ENCODE data around the gene SLC7A6.
A peak's percentile ranks its signal among the peaks of the same experiment; 100 is the strongest.

Gene SLC7A6

DNA sequence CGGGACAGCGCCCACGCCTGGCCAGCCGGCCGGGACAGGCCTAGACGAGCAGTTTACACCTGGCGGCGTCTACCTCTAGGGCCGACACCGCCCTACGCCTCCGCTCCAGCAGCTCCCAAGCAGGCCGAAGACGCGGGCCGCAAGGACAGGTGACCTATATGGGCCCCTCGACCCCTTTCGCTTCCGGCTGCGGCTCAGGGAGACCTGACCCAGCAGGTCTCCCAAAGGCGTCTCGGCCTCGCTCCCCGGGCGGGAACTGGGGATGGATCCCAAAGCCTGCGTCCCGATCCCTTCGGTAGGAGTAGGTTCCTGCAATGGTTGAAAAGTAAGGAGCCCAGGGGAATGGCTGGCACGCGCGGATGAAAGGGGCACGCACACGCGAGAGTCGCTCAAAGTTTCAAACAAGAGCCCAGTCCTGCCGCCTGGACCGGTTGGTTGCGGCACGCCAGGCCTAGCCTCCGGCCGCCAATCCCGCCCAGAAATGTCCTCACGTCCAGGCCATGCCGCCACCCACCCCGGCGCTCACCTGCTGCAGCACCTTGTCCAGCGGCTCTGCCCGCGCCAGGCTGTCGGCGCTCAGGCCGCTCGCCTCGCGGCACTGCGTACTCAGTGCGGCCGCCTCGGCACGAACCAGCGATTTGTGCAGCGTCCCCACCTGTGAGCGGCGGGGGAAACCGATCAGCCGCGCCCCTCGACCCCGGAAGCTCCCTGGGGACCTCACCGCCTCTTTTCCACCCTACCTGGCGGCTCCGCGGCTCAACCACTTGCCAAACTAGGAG, 29.0 kb upstream of the SLC7A6 start:
- no peak for DNase-seq

DNA sequence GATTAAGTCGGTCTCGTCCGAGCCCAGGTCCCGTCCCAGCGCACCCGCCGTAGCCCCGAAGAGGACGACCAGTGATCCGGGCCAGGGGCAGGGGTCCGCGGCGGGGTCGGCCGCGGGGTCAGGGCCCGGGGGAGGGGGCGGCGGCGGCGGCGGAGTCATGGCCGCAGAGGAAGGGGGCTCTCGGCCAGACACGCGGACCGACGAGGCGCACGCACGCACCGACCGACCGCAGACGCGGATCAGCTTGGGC, 28.5 kb upstream of the SLC7A6 start, which contains the start of gene ESRP2:
ESRP2 (minus strand) TSS at position 241 of the 250 bp plus-strand sequence; CDS start at position 159, 82 bp downstream.
- no peak for DNase-seq

DNA sequence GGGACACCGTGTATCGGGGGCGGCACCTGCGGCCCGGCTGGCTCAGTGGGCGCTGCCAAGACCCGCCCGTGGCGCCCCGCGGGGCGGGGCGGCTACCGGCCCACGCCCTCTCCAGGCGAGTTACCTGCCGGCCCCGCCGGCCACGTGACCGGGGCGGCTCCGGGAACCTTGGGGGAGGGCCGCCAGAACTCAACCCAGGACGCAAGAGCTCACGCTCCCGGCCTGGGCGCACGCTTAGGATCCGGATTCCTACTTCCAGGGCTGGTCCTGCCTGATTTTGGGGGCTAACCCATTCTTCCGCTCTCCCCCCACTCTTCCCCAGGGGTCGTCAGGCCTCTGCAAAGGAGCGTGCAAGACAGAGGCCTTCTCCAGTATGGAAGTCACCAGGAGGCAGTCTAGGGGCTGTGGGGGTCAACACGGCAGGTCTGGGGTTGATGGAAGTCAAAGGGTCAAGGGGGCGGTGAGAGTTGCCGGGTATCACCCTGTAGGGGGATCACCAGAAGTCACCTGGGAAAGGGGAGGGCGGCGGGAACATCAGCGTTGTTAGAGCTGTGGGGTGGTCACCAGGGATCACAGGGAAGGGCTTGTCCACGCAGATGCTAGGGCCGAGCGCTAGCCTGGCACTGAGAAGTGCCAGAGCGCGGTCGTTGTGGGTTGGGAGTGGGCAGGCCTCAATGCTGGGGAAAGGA, 28.0 kb upstream of the SLC7A6 start:
- DNase-seq = no peak

DNA sequence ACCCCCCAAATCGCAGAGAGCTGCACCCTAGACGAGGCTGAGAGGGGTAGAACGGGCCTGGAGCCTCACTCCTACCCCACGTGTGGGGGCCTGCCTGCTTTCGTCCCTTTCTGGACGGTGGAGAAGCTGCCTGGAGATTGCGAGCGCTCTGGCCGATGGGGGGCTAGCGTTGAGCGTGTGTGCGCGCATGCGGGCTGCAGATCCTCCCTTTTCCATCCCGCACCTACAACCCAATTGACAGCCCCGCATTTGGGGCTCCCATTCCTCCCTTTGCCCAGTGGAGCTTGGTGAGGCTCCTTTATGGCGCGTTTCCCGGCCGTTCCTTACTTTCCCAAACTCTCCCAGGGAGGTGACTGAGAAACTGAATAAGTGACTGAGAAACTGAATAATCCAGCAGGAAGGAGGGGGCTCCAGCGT, 27.5 kb upstream of the SLC7A6 start:
- no peak for DNase-seq

DNA sequence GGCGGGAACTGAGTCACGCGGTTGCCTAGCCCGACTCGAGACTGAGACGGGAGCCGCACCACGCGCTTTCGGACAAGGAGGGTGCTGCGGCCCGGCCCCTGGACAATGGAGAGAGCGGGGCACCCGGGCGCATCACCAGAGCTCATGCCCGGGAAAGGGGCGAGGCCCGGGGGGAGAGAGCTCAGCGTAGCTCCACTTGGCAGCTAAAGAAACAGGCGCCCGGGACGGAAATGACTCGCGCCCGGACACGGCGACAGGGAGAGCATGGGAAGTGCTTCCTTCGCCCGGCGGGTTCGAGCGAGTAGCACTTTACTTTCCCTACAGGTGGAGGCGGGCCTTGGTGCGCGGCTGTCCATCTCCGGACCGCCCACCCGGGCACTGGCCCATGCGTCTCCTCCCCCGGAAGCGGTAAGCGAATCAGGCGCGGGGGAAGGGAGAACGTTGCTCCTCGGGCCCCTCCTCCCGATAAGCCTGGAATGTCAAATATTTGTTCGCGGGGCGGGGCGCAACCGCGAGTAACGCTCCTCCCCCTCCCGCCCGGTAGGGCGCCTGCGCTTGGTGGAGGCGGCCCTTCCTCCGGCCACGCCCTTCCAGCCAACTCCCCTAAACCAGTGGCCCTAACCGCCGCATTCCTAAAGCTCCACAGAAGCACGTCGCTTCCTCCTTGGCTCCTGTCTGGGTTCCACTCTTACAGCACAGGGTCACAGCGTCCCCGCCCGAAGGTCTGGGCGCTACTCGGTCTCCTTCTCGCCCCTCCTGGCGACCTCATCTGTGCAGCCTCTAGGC, 26.9 kb upstream of the SLC7A6 start:
- DNase-seq = no peak

DNA sequence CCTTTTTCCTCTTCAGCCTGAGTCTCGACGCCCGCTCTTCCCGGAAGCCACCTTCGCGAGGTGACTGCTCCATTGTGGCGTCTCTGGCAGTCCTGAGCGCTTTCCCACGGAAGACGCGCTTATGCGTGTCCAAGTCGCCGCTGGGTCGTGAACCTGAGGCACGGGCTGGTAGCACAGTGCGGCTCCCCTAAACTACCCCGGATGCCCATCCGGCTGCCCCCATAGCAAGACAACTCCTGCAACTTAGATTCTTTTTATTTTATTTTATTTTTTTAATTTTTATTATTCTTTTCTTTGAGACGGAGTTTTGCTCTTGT, 26.3 kb upstream of the SLC7A6 start:
- DNase-seq = no peak

DNA sequence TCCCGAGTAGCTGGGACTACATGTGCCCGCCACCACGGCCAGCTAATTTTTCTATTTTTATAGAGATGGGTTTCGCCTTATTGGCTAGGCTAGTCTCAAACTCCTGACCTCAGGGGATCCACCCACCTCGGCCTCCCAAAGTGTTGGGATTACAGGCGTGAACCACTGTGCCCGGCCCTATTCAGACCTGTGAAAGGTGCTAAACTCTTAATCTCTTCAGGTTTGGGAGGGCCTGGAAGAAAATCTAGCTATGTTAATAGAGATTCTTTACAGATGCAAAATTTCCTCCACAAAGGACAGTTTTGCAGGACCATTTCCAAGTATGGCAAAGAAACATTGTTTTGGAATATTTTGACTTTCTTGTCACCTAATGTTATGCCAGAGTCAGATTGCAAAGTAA, 22.2 kb upstream of the SLC7A6 start:
- no peak for DNase-seq

DNA sequence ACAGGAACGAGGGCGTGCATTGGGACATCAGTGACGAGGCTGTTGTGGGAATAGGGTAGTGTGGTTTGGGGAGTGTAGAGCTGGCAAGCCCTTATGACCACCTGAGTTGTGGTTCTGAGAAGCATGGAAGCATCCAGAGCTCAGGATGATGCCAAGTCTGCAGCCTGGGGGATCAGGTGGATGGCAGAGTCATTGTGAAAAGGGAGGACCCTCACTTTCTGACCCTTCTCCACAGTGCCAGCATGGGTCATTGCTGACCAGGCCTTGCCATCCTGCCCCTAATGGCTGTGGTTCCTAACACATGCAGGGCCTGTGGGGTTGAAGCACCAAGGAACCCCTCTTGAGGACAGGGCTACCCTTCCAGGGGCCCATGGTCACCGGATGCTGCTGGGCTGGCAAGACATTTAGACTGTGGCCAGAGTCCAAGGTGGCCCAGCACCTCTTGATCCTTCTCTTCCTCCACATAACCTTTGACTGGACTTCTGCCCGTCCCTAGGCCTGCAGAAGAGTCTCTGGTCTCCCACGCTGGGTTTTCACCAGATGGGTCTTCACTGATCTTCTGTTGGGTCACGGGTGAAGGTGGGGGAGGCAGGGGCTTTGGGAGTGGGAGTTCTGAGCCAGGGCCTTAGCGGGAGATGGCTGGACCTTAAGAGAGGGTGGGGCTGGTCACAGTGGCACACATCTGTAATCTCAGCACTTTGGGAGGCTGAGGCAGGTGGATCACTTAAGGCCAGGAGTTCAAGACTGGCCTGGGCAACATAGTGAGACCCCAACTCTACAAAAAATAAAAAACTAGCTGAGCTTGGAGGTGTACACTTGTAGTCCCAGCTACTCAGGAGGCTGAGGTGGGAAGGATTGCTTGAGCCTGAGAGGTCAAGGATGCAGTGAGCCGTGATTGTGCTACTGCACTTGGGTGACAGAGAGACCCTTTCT, 21.1 kb upstream of the SLC7A6 start:
- DNase-seq = no peak

DNA sequence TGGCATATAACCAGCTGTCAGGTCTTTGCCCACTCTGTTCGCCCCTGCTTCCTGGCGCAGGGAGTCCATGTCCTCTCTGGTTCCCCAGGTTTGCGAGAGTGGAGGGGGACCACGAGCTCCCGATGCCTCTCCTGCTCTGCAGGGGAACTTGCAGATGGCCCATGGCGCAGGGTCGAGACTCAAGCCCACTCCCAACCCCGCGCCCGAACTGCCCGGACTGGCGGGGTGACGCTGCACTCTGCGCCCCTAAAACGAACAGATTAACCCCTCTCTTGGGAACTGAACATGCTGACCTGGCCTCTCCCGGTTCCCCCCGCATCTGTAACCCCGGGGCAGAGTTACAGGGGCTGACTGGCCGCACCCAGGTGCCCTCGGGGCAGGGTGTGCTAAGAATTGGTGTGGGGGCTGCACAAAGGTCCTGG, 19.8 kb upstream of the SLC7A6 start:
- no peak for DNase-seq

DNA sequence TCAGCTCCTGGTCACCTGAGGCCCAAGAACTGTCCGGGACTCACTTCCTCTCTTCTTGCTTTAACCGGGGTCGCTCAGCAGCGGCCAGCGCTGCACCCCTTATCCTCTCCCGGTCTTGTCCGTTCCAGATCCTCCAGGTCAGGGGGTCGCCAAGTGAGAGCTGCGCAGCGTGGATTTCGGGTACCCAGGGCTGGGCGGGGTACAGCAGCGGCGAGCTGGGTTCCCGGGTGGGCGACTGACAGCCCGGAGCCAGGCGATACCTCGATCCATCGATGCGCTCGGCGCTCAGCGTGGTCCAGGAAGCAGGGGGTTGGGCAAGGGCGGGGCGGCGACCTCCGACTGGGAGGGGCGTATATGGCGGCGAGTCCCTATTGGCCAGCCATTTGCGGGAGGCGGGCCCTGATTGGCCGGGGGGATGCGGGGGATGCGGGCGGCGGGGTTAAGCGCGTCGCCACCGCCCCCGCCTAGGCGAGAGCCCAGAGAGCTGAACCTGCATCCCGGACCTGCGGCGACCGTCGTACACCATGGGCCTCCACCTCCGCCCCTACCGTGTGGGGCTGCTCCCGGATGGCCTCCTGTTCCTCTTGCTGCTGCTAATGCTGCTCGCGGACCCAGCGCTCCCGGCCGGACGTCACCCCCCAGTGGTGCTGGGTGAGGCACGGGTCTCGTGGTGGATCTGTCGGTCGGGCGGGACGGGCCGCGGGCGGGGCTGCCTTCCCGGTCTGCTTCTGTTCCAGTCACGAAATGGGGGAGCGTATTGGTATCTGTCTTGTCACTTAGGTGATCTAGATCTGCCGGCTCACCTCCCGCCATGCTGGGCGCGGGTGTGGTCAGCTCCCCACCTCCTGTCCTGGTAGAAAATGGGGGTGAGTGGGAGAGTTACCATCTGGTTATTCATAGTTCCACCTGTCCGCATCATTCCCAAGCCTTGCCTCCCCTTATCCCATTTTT, 19.1 kb upstream of the SLC7A6 start, which contains the start of gene PLA2G15:
PLA2G15 (plus strand) TSS at position 471 of the 951 bp plus-strand sequence; CDS start at position 525, 54 bp downstream.
- peak; percentile 77 to 78 for DNase-seq

DNA sequence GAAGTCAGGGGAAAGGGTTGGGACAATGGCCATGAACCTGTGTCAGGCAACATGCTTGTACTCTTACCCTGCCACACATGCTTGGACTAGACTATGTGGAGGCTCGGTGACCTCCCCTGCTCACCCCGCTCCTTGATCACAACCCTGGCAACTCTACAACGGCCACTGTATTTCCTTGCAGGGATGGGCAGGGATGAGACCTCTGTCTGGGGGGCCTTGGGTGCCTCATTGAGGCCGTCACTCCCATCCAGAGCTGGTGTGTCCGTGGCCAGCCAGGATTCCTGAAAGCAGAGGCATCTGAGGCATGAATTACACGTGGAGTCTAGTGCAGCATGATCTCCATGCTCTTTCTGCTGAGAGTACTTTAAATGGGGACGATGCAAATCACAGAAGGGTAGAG, 18.2 kb upstream of the SLC7A6 start:
- DNase-seq = no peak

DNA sequence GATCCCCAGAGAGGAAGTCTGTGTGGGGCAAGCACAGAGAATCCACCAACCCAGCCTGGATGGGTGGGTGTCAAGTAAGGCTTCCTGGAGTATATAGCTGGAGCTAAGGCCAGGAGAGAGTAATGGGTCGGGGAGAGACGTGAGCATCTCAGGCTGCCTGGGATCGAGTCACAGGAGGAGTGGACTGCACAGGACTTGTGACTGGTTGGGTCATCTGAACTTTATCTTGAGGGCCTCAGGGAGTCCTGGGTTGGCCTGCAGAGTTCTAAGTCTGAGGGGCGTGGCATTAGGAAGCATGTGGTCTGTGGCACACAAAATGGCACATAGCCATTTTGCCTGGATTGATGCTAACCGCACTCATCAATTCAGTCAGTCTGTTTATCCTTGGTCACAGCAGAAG, 17.7 kb upstream of the SLC7A6 start:
- DNase-seq = no peak

DNA sequence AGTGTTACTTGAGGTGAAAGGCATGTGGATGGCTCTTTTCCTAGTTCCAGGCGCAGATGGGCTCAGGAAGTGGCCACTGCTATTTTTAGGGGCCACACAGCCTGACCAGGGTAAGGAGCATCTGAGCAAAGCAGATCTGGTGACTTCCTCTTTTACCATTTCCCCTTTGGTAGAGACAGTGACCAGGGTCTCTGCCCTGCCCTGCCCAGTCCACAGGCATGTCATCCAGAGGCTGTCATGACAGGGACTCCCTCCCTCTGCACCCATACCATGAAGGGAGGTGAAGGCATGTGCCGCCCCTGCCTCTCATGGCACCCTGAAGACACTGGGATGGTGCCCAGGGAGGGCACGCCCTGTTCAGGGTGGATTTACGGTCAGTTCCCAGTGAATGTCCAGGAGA, 16.9 kb upstream of the SLC7A6 start:
- DNase-seq = peak; percentile 45 to 48

DNA sequence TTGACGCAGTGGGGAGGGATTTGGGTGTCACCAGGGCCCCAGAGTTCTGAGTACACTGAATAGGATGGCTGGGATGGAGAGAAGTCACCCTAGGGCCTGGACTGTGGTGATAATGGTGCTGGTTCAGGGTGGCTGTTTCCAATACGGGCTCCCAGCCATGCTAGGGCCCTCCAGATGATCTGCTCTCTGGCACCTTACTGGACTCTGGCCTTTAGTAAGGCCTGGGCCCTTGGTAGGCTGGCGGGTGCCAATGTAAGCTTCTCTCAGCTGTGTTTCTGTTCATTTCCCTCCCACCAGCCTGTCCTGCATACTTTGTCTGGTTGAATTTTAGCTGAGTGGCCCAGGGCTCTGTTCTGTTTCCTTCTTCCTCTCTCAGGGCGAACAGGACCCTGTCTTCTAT, 16.4 kb upstream of the SLC7A6 start:
- no peak for DNase-seq

DNA sequence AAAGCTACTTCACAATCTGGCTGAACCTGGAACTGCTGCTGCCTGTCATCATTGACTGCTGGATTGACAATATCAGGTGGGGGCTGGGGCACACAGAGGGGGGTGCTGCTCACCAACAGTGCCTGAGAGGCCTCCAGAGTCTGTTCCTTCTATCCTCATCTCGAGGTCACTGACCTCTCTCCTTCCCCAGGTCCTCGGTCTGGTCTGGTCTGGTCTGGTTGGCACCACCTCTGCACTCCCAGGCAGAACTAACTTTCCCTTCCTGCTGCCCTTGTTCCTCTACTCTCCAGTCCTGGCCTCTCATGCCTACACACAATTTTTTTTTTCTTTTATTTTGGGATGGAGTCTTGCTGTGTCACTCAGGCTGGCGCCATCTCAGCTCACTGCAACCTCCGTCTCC, 15.0 kb upstream of the SLC7A6 start:
- DNase-seq = no peak

DNA sequence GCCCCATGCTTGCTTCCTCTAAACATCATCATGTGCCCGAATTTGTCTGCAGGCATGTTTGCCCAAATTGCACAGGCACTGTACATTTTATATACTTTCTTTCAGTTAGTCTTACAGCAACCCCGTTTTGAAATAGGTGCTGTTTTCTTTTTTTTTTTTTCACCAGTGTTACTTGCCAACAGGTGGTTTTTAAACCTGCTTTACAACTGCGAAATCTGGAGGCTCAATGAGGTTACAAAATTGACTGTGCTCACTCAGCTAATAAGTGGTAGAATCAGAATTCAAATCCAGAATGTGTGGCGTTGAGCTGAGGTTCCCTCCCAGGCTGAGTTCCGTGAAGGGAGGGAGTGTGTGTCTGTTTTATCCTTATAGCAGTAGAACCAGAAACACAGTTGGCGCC, 13.4 kb upstream of the SLC7A6 start:
- DNase-seq = no peak

DNA sequence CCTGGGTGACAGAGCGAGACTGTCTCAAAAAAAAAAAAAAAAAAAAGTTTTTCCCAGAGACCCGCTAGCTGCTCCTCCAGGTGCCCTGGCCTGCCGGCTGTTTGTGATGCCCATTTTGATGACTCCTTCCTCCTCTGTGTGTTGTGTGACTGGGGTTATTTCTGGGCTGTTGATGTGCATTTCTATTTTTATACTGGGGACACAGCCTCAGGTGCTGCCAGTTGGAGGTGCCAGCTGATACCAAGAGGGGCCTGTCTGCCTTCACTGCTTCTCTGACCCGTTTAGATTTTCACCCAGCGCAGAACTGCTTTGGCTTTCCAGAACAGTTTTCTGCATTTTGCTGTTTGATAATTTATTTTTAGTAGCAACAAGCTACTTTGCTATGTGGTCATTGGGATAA, 12.5 kb upstream of the SLC7A6 start:
- no peak for DNase-seq

DNA sequence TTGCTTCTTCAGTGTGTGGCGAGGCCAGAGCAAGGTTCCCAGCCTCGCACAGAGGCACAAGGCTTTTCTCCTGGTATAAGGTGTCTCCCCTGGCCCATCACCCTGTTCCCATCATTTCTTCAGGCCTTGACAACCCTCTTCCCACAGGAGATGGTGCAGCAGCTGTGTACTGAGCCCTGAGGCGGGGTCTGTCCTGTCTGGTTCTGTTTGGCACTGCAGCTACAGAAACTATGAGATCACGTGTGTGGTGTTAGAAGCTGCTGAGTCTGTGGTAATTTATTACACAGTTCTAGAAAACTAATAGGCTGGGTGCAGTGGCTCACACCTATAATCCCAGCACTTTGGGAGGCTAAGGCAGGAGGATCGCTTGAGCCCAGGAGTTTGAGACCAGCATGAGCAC, 11.9 kb upstream of the SLC7A6 start:
- DNase-seq = no peak

DNA sequence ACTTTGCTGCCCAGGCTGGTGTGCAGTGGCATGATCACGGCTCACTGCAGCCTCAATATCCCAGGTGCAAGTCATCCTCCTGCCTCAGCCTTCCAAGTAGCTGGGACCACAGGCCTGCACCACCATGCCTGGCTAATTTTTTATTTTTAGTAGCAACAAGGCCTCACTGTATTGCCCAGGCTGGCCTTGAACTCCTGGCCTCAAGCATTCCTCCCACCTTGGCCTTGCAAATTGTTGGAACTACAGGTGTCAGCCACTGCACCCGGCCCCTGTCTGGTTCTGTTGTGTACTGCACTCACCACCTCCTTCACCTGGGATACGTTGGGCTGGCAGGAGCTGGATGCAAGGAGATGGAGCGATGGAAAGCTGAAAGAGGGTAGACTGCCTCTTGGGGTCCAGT, 10.6 kb upstream of the SLC7A6 start:
- no peak for DNase-seq

DNA sequence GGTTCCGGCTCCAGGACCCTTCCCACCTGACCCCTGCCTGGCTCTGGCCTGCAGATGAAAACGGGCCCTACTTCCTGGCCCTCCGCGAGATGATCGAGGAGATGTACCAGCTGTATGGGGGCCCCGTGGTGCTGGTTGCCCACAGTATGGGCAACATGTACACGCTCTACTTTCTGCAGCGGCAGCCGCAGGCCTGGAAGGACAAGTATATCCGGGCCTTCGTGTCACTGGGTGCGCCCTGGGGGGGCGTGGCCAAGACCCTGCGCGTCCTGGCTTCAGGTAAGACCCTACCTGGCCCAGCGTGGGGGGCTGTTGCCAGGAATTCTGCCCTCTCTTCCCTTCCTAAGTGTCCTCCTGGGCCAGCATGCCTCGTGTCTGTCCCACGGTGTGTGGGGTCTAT, 8.6 kb upstream of the SLC7A6 start:
- DNase-seq = no peak

DNA sequence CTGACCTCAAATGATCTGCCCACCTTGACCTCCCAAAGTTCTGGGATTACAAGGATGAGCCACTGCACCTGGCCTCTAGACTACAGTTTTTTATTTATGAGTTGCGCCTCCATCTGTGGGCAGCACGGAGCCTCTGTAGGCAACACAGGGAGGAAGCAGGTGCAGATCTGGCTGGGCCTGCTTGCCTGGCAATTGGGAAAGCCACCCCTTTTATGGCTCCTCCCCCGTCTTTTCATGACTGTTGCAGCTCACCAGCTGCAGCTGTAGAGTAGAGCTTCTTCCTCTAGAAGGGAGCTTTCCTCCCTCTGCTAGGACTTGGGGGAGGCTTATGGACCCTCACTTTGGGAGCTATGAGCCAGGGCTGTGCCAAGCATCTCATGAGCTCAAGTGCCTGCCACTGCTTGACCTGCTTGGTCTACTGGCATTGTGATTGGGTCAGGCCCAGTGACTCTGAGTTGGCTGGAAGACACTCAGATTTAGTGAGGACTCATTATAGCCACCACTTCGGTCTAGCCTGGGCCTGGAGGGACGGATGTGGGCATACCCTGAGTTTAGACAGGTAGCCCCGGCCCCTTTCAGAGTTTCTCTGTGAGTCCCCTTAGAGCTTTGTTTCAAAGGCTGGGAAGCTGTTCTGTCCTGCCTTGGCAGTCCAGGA, 6.9 kb upstream of the SLC7A6 start:
- peak; percentile 71 to 83 for DNase-seq
